A549 (cell line): ENCODE results near the gene MOV10L1. TPM values are rescaled to one million over a fixed set of nuclear protein-coding genes. Genes with fewer than 3 reads are reported as not detected.

Source experiments
- ATAC-seq, 2 experiments: fragments of 200-7000 bp in 1 of 2; fragments of >200 bp in 1 of 2; cut with Nextera tagmentation in 1 of 2; cut with Tn5 transposase in 1 of 2; 3 replicates each; pipeline versions ENCODE4 v1.8.0 to v1.9.1; 2018 to 2020; ENCODE audit warnings: mild to moderate bottlenecking in 1 of 2, moderate library complexity in 1 of 2
- CTCF ChIA-PET: fragments of 300-600 bp; sonication (Branson Sonifier 250); formaldehyde crosslinking; extraction: SDS; loops from one replicate; lab custom pipeline; 2021; ENCODE audit warnings: antibody characterized with exemption, inconsistent platforms; lab: Yijun Ruan, JAX
- POLR2A ChIA-PET: fragments of 350-600 bp; formaldehyde crosslinking; extraction: SDS; loops from one replicate; lab custom pipeline; 2021; ENCODE audit warnings: antibody characterized with exemption, inconsistent platforms; lab: Yijun Ruan, JAX
- DNase-seq, 2 experiments: peaks; one replicate each; pipeline versions ENCODE4 v3.0.0 to v3.0.0-alpha.2; 2011 to 2016; ENCODE audit warnings: low read depth in 1 of 2, low spot score in 1 of 2
- FAIRE-seq: peaks from 2 replicates; lab custom pipeline; 2011; peaks lifted over from hg19 to GRCh38; lab: Jason Lieb, UNC
- H3K27ac ChIP-seq, 2 experiments: fragments of >200 bp; sonication (Bioruptor Twin); formaldehyde crosslinking; 3 replicates each; pipeline ENCODE4 v1.5.1; 2016 to 2017
- H3K4me1 ChIP-seq: fragments of >200 bp; sonication (Bioruptor Twin); formaldehyde crosslinking; 3 replicates; pipeline ENCODE4 v1.6.1; 2016
- H3K4me2 ChIP-seq: fragments of >200 bp; sonication (Bioruptor Twin); formaldehyde crosslinking; 3 replicates; pipeline ENCODE4 v1.6.1; 2016
- H3K4me3 ChIP-seq: fragments of >200 bp; sonication (Bioruptor Twin); formaldehyde crosslinking; 3 replicates; pipeline ENCODE4 v1.5.1; 2016
- H3K9me3 ChIP-seq: fragments of >200 bp; sonication (Bioruptor Twin); formaldehyde crosslinking; 3 replicates; pipeline ENCODE4 v1.6.1; 2016
- BHLHE40 ChIP-seq: IDR thresholded peaks from 2 replicates; pipeline ENCODE4 v1.6.1; 2012; ENCODE audit warnings: low read depth, low read length, inconsistent platforms
- CBX2 ChIP-seq: fragments of 200-600 bp; sonication (generic); IDR thresholded peaks from 2 replicates; pipeline ENCODE4 v1.6.1; 2016; ENCODE audit warnings: low read depth, mild to moderate bottlenecking, borderline replicate concordance
- CBX8 ChIP-seq: fragments of 200-600 bp; sonication (generic); IDR thresholded peaks from 2 replicates; pipeline ENCODE4 v1.6.1; 2016
- CEBPB ChIP-seq, 2 experiments: fragments of >200 bp in 1 of 2; sonication (Bioruptor Twin) in 1 of 2; formaldehyde crosslinking in 1 of 2; IDR thresholded peaks; 2 replicates each; pipeline ENCODE4 v1.6.1; 2012 to 2016
- CHD4 ChIP-seq: fragments of 200-600 bp; sonication (generic); IDR thresholded peaks from 2 replicates; pipeline ENCODE4 v1.6.1; 2016; ENCODE audit warnings: antibody characterized with exemption, mild to moderate bottlenecking, borderline replicate concordance
- EHF ChIP-seq: fragments of 250-450 bp; sonication (Bioruptor Pico); IDR thresholded peaks from 2 replicates; pipeline ENCODE4 v1.5.0; 2020; ENCODE audit warnings: mild to moderate bottlenecking
- ESRRA ChIP-seq: fragments of 150-350 bp; IDR thresholded peaks from 2 replicates; pipeline ENCODE4 v1.6.1; 2014; ENCODE audit warnings: mild to moderate bottlenecking, low read length, borderline replicate concordance
- HEYL ChIP-seq: fragments of 250-450 bp; sonication (Bioruptor Pico); IDR thresholded peaks from 2 replicates; pipeline ENCODE4 v1.8.0; 2021; ENCODE audit warnings: mild to moderate bottlenecking, moderate library complexity
- HOXB13 ChIP-seq: fragments of 250-450 bp; sonication (Bioruptor Pico); IDR thresholded peaks from 2 replicates; pipeline ENCODE4 v1.5.0; 2020; ENCODE audit warnings: low read depth, mild to moderate bottlenecking, moderate library complexity
- JUN ChIP-seq, 2 experiments: fragments of >200 bp; sonication (Bioruptor Twin); formaldehyde crosslinking; IDR thresholded peaks; 2 replicates in 1 of 2; 3 replicates in 1 of 2; pipeline ENCODE4 v1.6.1; 2016 to 2017
- KDM5A ChIP-seq: fragments of 200-600 bp; sonication (generic); IDR thresholded peaks from 2 replicates; pipeline ENCODE4 v1.6.1; 2016; ENCODE audit warnings: antibody characterized with exemption, mild to moderate bottlenecking
- MAX ChIP-seq: IDR thresholded peaks from 2 replicates; pipeline ENCODE4 v1.6.1; 2012
- NPAS2 ChIP-seq: fragments of 250-450 bp; sonication (Bioruptor Pico); IDR thresholded peaks from 2 replicates; pipeline ENCODE4 v1.8.0; 2022; ENCODE audit warnings: mild to moderate bottlenecking, moderate library complexity, borderline replicate concordance
- PHF8 ChIP-seq: fragments of 200-600 bp; sonication (generic); IDR thresholded peaks from 2 replicates; pipeline ENCODE4 v1.6.1; 2016; ENCODE audit warnings: low read depth, mild to moderate bottlenecking, antibody characterized with exemption, moderate library complexity, borderline replicate concordance
- POLR2A ChIP-seq: IDR thresholded peaks from 2 replicates; pipeline ENCODE4 v1.6.1; 2012; ENCODE audit warnings: mild to moderate bottlenecking, low read length
- RARB ChIP-seq: fragments of 250-450 bp; sonication (Bioruptor Pico); IDR thresholded peaks from 2 replicates; pipeline ENCODE4 v1.8.0; 2021; ENCODE audit warnings: mild to moderate bottlenecking, moderate library complexity
- RCOR1 ChIP-seq: fragments of 150-350 bp; IDR thresholded peaks from 2 replicates; pipeline ENCODE4 v1.6.1; 2014; ENCODE audit warnings: antibody characterized with exemption, low read length, low read depth
- RFX5 ChIP-seq: fragments of 450-650 bp; IDR thresholded peaks from 2 replicates; pipeline ENCODE4 v1.7.1; 2014; ENCODE audit warnings: antibody characterized with exemption, mild to moderate bottlenecking, moderate library complexity
- RNF2 ChIP-seq: fragments of 200-600 bp; sonication (generic); IDR thresholded peaks from 2 replicates; pipeline ENCODE4 v1.6.1; 2016; ENCODE audit warnings: low read depth, mild to moderate bottlenecking, antibody characterized with exemption, moderate library complexity, borderline replicate concordance
- SREBF2 ChIP-seq: fragments of 450-650 bp; IDR thresholded peaks from 2 replicates; pipeline ENCODE4 v1.6.1; 2014; ENCODE audit warnings: mild to moderate bottlenecking, moderate library complexity
- TP53 ChIP-seq: fragments of 250-450 bp; sonication (Bioruptor Pico); IDR thresholded peaks from 2 replicates; pipeline ENCODE4 v1.5.0; 2021; ENCODE audit warnings: mild to moderate bottlenecking, moderate library complexity
- WGBS: methylation state at CpG from one replicate; pipeline ENCODE4 v1.1.6; 2017; ENCODE audit errors: missing lambda C conversion rate; 5-methylcytosine and 5-hydroxymethylcytosine counted together
- polyA plus RNA-seq, 4 experiments: library from polyadenylated mRNA; depleted of rRNA in 3 of 4; stranded (reverse); fragments of >200 nt; fragmentation: RNase III in 1 of 4; extraction: RNeasy Plus Mini Kit Qiagen cat#74134 plus additional on column Dnase treatment in 1 of 4; gene quantifications; 2 replicates in 3 of 4; 3 replicates in 1 of 4; pipeline ENCODE4 v1.2.3, GENCODE V29; 2011 to 2017
- TF ChIP-seq, protein P1 (sequence below): IDR thresholded peaks from 2 replicates; pipeline ENCODE4 v1.6.1; 2012; ENCODE audit warnings: low read depth, borderline replicate concordance
- TF ChIP-seq, protein P2 (sequence below): fragments of 450-650 bp; IDR thresholded peaks from 2 replicates; pipeline ENCODE4 v1.6.1; 2014; ENCODE audit warnings: antibody characterized with exemption
- TF ChIP-seq, protein P3 (sequence below): fragments of 250-450 bp; sonication (Bioruptor Pico); IDR thresholded peaks from 2 replicates; pipeline ENCODE4 v1.5.0; 2020; ENCODE audit warnings: low read depth, mild to moderate bottlenecking, moderate library complexity

Gene MOV10L1
- polyA plus RNA-seq, 2 of the 4 experiments (the other 2 are of a cell fraction), result 0.04 TPM

GRCh38 chr22:50048061-50048765, 41.6 kb upstream of the MOV10L1 start:
- Histone ChIP-seq H3K4me1 (no peaks in the 10 kb centered on the region), H3K4me2 (no peak overlapping the region), H3K27ac (no peak overlapping the region), H3K4me3 (no peak overlapping the region)
- CTCF ChIA-PET, result no interaction called here
- WGBS, result 58% methylated on average over 12 of the region's 12 CpGs
- TF ChIP-seq RARB (CRISPR knock-in tag) (no peak), POLR2A (no peak), CHD4 (no peak), TP53 (no peak), CEBPB (IDR thresholded peaks at IDR 0.05) (no peak)
- TF ChIP-seq, all 56 proteins: peak for 0
- no peaks in the 10 kb centered on the region for H3K9me3 ChIP-seq
- POLR2A ChIA-PET, result no interaction called here
- FAIRE-seq (no peak), ATAC-seq (no peak), DNase-seq (no peak)

- H3K4me3 ChIP-seq, result no peak overlapping the region
- no peaks in the 10 kb centered on the region for H3K9me3 ChIP-seq
- H3K27ac ChIP-seq, result no peak overlapping the region
- ATAC-seq (no peak), DNase-seq (no peak), FAIRE-seq (no peak)
- H3K4me1 ChIP-seq, result no peaks in the 10 kb centered on the region
- POLR2A ChIA-PET, result interaction anchor here (0.5 kb wide), 1 partner anchor 109 kb away, joined by 4 read pairs; no protein-coding TSS in a partner anchor
- WGBS, result 74% methylated on average over 7 of the region's 17 CpGs
- TF ChIP-seq RNF2 (no peak), EHF (CRISPR knock-in tag) (no peak), NPAS2 (CRISPR knock-in tag) (no peak), CBX8 (no peak), RFX5 (no peak), CEBPB (IDR thresholded peaks at IDR 0.05) (no peak), HEYL (CRISPR knock-in tag) (no peak), JUN (IDR thresholded peaks at IDR 0.05) (no peak), HOXB13 (CRISPR knock-in tag) (no peak), ESRRA (no peak), KDM5A (no peak), RARB (CRISPR knock-in tag) (no peak), CBX2 (no peak), MAX (no peak), BHLHE40 (no peak), PHF8 (no peak)
- TF ChIP-seq, protein P1, sequence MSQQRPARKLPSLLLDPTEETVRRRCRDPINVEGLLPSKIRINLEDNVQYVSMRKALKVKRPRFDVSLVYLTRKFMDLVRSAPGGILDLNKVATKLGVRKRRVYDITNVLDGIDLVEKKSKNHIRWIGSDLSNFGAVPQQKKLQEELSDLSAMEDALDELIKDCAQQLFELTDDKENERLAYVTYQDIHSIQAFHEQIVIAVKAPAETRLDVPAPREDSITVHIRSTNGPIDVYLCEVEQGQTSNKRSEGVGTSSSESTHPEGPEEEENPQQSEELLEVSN, result no peak
- TF ChIP-seq, protein P2, sequence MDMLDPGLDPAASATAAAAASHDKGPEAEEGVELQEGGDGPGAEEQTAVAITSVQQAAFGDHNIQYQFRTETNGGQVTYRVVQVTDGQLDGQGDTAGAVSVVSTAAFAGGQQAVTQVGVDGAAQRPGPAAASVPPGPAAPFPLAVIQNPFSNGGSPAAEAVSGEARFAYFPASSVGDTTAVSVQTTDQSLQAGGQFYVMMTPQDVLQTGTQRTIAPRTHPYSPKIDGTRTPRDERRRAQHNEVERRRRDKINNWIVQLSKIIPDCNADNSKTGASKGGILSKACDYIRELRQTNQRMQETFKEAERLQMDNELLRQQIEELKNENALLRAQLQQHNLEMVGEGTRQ, result no peak
- TF ChIP-seq, all 56 proteins: peak for 0
- CTCF ChIA-PET, result no interaction called here
- H3K4me2 ChIP-seq, result no peak overlapping the region
Observed at GRCh38 chr22:50048836-50049235, 41.0 kb upstream of the MOV10L1 start.

GRCh38 chr22:50049299-50050195, 40.3 kb upstream of the MOV10L1 start:
- FAIRE-seq (no peak), ATAC-seq (no peak), DNase-seq (no peak)
- ChIA-PET CTCF (no interaction called here), POLR2A (interaction anchor here (0.5 kb wide), 1 partner anchor 110 kb away, joined by 4 read pairs; no protein-coding TSS in a partner anchor)
- Histone ChIP-seq H3K4me3 (no peak overlapping the region), H3K4me2 (no peak overlapping the region), H3K4me1 (no peaks in the 10 kb centered on the region), H3K9me3 (no peaks in the 10 kb centered on the region), H3K27ac (no peak overlapping the region)
- TF ChIP-seq RCOR1 (no peak), SREBF2 (no peak), CEBPB (IDR thresholded peaks at IDR 0.05) (no peak), NPAS2 (CRISPR knock-in tag) (no peak)
- TF ChIP-seq, protein P3, sequence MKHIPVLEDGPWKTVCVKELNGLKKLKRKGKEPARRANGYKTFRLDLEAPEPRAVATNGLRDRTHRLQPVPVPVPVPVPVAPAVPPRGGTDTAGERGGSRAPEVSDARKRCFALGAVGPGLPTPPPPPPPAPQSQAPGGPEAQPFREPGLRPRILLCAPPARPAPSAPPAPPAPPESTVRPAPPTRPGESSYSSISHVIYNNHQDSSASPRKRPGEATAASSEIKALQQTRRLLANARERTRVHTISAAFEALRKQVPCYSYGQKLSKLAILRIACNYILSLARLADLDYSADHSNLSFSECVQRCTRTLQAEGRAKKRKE (CRISPR knock-in tag), result no peak
- 72% methylated on average over 32 of the region's 36 CpGs for WGBS
